Endothelial cell of umbilical vein (primary cell): ENCODE measurements around the gene THSD1. TPM values are rescaled to one million over a fixed set of nuclear protein-coding genes. Genes with fewer than 3 reads are reported as not detected.

Experiments used
- BruUV-seq: library from RNA; stranded (reverse); fragments of 400-500 nt; replicated peaks from 2 replicates; lab custom pipeline; 2021; lab: Mats Ljungman, UMichigan
- CTCF ChIA-PET: fragments of 300-600, 350-600 bp; sonication (Branson Sonifier 250); formaldehyde crosslinking; loops from one replicate; lab custom pipeline; 2021; ENCODE audit warnings: antibody characterized with exemption, inconsistent platforms; lab: Charles Lee
- POLR2A ChIA-PET: fragments of 300-600, 350-600 bp; sonication (Branson Sonifier 250); formaldehyde crosslinking; loops from one replicate; lab custom pipeline; 2021; ENCODE audit warnings: antibody characterized with exemption, inconsistent platforms; lab: Charles Lee
- DNase-seq: peaks from one replicate; pipeline ENCODE4 v3.0.0-alpha.2; 2011; ENCODE audit warnings: low read depth, low spot score
- FAIRE-seq: peaks from 2 replicates; lab custom pipeline; 2011; peaks lifted over from hg19 to GRCh38; lab: Jason Lieb, UNC
- H2AFZ ChIP-seq: 2 replicates; pipeline ENCODE4 v1.6.0; 2012; ENCODE audit warnings: low read depth, low read length, control low read depth, inconsistent platforms
- H3K27ac ChIP-seq: 2 replicates; pipeline ENCODE4 v1.5.1; 2011; ENCODE audit warnings: low read depth, mild to moderate bottlenecking, control low read depth, low read length, moderate library complexity; ENCODE audit not compliant: insufficient read depth
- H3K27me3 ChIP-seq, 2 experiments: 2 replicates each; pipeline versions ENCODE4 v1.6.0 to v1.6.1; 2011; ENCODE audit warnings: low read length in 2 of 2, mixed read lengths in 1 of 2; ENCODE audit not compliant: control insufficient read depth in 2 of 2, insufficient read depth in 2 of 2
- H3K36me3 ChIP-seq, 2 experiments: 2 replicates in 1 of 2; 3 replicates in 1 of 2; pipeline ENCODE4 v1.5.1; 2011; ENCODE audit warnings: low read length in 2 of 2, mild to moderate bottlenecking in 1 of 2, moderate library complexity in 1 of 2; ENCODE audit not compliant: control insufficient read depth in 2 of 2, insufficient read depth in 2 of 2; ENCODE audit errors: extremely low read depth in 1 of 2
- H3K4me1 ChIP-seq: 3 replicates; pipeline ENCODE4 v1.5.1; 2011; ENCODE audit warnings: mild to moderate bottlenecking, low read length; ENCODE audit not compliant: control insufficient read depth, insufficient read depth; ENCODE audit errors: extremely low read depth
- H3K4me2 ChIP-seq: 2 replicates; pipeline ENCODE4 v1.6.1; 2011; ENCODE audit warnings: low read length, control low read depth, mixed read lengths; ENCODE audit not compliant: insufficient read depth
- H3K4me3 ChIP-seq, 3 experiments: fragments of 200-600 bp in 1 of 3; sonication (generic), shearing (Covaris generic) in 1 of 3; replicated peaks in 1 of 3; 2 replicates each; pipeline ENCODE4 v1.5.1; 2011 to 2016; ENCODE audit warnings: control low read depth in 3 of 3, low read length in 3 of 3, mild to moderate bottlenecking in 2 of 3, inconsistent platforms in 1 of 3, low read depth in 1 of 3, moderate library complexity in 1 of 3; ENCODE audit not compliant: insufficient read depth in 1 of 3
- H3K79me2 ChIP-seq: 2 replicates; pipeline ENCODE4 v1.6.0; 2012; ENCODE audit warnings: low read length, inconsistent platforms; ENCODE audit not compliant: control insufficient read depth, insufficient read depth
- H3K9ac ChIP-seq: replicated peaks from 2 replicates; pipeline ENCODE3; 2011; ENCODE audit warnings: low read length, control low read depth; ENCODE audit not compliant: insufficient read depth; ENCODE audit errors: extremely low read depth
- H3K9me1 ChIP-seq: replicated peaks from 3 replicates; pipeline ENCODE4 v1.6.0; 2011; ENCODE audit warnings: mild to moderate bottlenecking, low read length; ENCODE audit not compliant: control insufficient read depth, insufficient read depth; ENCODE audit errors: extremely low read depth
- H3K9me3 ChIP-seq: replicated peaks from 2 replicates; pipeline ENCODE4 v1.5.1; 2012; ENCODE audit warnings: low read length, inconsistent platforms; ENCODE audit not compliant: control insufficient read depth, insufficient read depth
- H4K20me1 ChIP-seq: replicated peaks from 2 replicates; pipeline ENCODE3; 2011; ENCODE audit warnings: mild to moderate bottlenecking, low read length; ENCODE audit not compliant: control insufficient read depth, insufficient read depth; ENCODE audit errors: extremely low read depth
- EZH2 ChIP-seq: IDR thresholded peaks from 2 replicates; pipeline ENCODE4 v1.6.1; 2012; ENCODE audit warnings: borderline replicate concordance, low read depth, mild to moderate bottlenecking, moderate library complexity, low read length, inconsistent platforms; ENCODE audit not compliant: severe bottlenecking
- FOS ChIP-seq: IDR thresholded peaks from 2 replicates; pipeline ENCODE4 v1.6.1; 2011; ENCODE audit warnings: mild to moderate bottlenecking, low read length, moderate library complexity, borderline replicate concordance; ENCODE audit not compliant: insufficient read depth
- GATA2 ChIP-seq: IDR thresholded peaks from 2 replicates; pipeline ENCODE4 v1.7.0; 2011; ENCODE audit warnings: low read depth, mild to moderate bottlenecking, moderate library complexity, mixed read lengths, low read length; ENCODE audit not compliant: insufficient read length, insufficient read depth
- JUN ChIP-seq: IDR thresholded peaks from 2 replicates; pipeline ENCODE4 v1.6.1; 2011; ENCODE audit warnings: borderline replicate concordance, low read depth; ENCODE audit not compliant: insufficient read length, insufficient read depth
- MYC ChIP-seq: IDR thresholded peaks from one replicate; pipeline ENCODE4 v1.6.1; 2011; ENCODE audit warnings: mild to moderate bottlenecking, low read depth, low read length
- POLR2A ChIP-seq: IDR thresholded peaks from 2 replicates; pipeline ENCODE4 v1.6.1; 2012; ENCODE audit warnings: low read depth, mild to moderate bottlenecking, control low read depth, low read length
- POLR2AphosphoS5 ChIP-seq: IDR thresholded peaks from 2 replicates; pipeline ENCODE4 v1.6.1; 2012; ENCODE audit warnings: low read depth, mild to moderate bottlenecking, control low read depth, low read length, moderate library complexity; ENCODE audit not compliant: insufficient read depth
- dilution Hi-C: fragments of 300-500 bp; cut with MboI; formaldehyde crosslinking; loops from one replicate; pipeline ENCODE4 v1.15.0; 2019; ENCODE audit warnings: low sequenced_read_pairs; ENCODE audit not compliant: extremely low pct_ligation_motif_present
- intact Hi-C: fragments of 100-400 bp; cut with micrococcal nuclease; formaldehyde crosslinking; loops from one replicate; pipeline ENCODE4 v1.10.0; 2022
- polyA plus RNA-seq, 4 experiments: library from polyadenylated mRNA; depleted of rRNA in 3 of 4; stranded (reverse) in 3 of 4; unstranded in 1 of 4; fragments of >200 nt; gene quantifications; 2 replicates each; pipeline versions ENCODE4 v1.2.1 to v1.2.3, GENCODE V29; 2011 to 2012; ENCODE audit warnings: missing spikeins in 1 of 4
- total RNA-seq: library from RNA; stranded (reverse); gene quantifications from 2 replicates; pipeline ENCODE4 v1.2.3, GENCODE V29; 2021
- TF ChIP-seq, protein P1 (sequence below): IDR thresholded peaks from 2 replicates; pipeline ENCODE4 v1.6.1; 2011; ENCODE audit not compliant: insufficient read depth, insufficient read length
- TF ChIP-seq, protein P2 (sequence below), 2 donors: IDR thresholded peaks; 1 replicate in 1 of 2; 2 replicates in 1 of 2; pipeline ENCODE4 v1.5.1; 2011; ENCODE audit warnings: low read length in 2 of 2, mild to moderate bottlenecking in 2 of 2, moderate library complexity in 2 of 2, control low read depth in 1 of 2, inconsistent platforms in 1 of 2, low read depth in 1 of 2; ENCODE audit not compliant: insufficient read depth in 1 of 2; ENCODE audit errors: extremely low read depth in 1 of 2

THSD1 gene
- total and polyA plus RNA-seq, 2 donors (not counting 3 experiments of a cell fraction or from before 2014, with no cell fraction given): 25.4 to 27.6 TPM

DNA sequence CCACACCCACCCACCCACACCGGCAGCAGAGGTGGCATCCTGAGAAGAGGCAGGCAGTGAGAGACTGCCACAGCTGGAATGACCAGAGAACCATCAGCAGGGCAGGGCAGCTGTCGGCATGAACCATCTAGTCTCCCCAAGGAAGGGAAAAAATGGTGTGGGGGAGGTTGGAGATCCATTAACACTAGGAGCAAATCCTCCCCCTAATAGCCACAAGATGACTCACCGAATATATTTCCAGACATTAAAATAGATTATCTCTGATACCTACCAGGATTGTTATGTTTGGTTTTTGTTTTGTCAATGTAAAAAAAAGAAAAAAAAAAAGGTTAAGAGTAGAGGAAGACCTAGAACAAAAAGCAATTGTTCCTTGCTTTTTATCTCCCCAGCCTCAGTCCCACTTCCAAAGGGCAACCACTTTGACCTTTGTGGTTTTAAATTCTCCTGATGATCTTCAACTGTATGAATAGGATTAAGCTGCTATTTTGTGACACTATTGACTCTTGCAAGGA lies 34.2 kb downstream of the THSD1 start:
- CTCF ChIA-PET: interaction anchor here (1.0 to 5.0 kb wide), 3 partner anchors 21 to 78 kb away, joined by 3 to 43 read pairs (median 3); partner anchors contain the start of gene VPS36
- dilution Hi-C loops: no loop called here
- peak; percentile 74 for TF ChIP-seq JUN
- TF ChIP-seq POLR2AphosphoS5: no peak
- TF ChIP-seq POLR2A: no peak
- TF ChIP-seq FOS: peak; percentile 57
- peak; percentile 57 for TF ChIP-seq GATA2
- intact Hi-C loops: loop anchor here (2.0 kb wide), 2 partner anchors 15 to 57 kb away; no protein-coding TSS in a partner anchor
- peak; percentile 76 for DNase-seq
- Histone ChIP-seq H4K20me1 (no peaks in the 10 kb centered on the region), H3K9me1 (no peaks in the 10 kb centered on the region), H3K27me3 (no peaks in the 10 kb centered on the region), H3K9me3 (no peaks in the 10 kb centered on the region), H3K4me1 (peaks cover 34% of the 10 kb centered on the region), H3K9ac (no peak overlapping the region), H3K79me2 (no peaks in the 10 kb centered on the region), H3K4me2 (no peak overlapping the region), H3K4me3 (no peak overlapping the region), H3K36me3 (no peaks in the 10 kb centered on the region), H3K27ac (no peak overlapping the region), H2AFZ (no peak overlapping the region)
- FAIRE-seq: no peak
- POLR2A ChIA-PET: no interaction called here
- BruUV-seq: no TSS peak

DNA sequence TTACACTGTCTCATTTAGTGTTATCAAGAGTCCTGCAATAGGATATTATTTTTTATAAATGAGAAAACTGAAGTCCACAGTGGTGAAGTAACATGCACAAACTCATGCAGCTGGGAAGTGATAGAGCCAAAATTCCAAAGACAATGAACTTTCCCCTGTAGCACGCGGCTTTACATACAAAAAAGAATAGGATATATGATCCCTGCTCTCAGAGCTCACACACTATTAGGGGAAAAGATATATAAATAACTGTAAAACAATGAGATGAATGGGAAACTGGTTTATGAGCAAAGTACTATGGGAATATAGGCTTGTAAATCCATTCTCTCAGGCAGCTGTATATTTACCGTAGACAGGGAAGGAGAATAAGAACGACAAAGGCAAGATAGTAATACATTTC lies 39.7 kb downstream of the THSD1 start:
- H3K4me2 ChIP-seq: no peak overlapping the region
- no peak overlapping the region for H3K4me3 ChIP-seq
- H4K20me1 ChIP-seq: no peaks in the 10 kb centered on the region
- BruUV-seq: no TSS peak
- no peak for FAIRE-seq
- DNase-seq: no peak
- H3K36me3 ChIP-seq: no peaks in the 10 kb centered on the region
- no peaks in the 10 kb centered on the region for H3K27me3 ChIP-seq
- H3K79me2 ChIP-seq: no peaks in the 10 kb centered on the region
- H3K9ac ChIP-seq: no peak overlapping the region
- H3K9me3 ChIP-seq: no peaks in the 10 kb centered on the region
- intact Hi-C loops: no loop called here
- dilution Hi-C loops: no loop called here
- no peak overlapping the region for H3K27ac ChIP-seq
- TF ChIP-seq MYC (no peak), GATA2 (no peak), FOS (no peak), JUN (no peak), POLR2AphosphoS5 (no peak), EZH2 (no peak), POLR2A (no peak)
- TF ChIP-seq, protein P1, sequence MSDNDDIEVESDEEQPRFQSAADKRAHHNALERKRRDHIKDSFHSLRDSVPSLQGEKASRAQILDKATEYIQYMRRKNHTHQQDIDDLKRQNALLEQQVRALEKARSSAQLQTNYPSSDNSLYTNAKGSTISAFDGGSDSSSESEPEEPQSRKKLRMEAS: no peak
- TF ChIP-seq, protein P2, sequence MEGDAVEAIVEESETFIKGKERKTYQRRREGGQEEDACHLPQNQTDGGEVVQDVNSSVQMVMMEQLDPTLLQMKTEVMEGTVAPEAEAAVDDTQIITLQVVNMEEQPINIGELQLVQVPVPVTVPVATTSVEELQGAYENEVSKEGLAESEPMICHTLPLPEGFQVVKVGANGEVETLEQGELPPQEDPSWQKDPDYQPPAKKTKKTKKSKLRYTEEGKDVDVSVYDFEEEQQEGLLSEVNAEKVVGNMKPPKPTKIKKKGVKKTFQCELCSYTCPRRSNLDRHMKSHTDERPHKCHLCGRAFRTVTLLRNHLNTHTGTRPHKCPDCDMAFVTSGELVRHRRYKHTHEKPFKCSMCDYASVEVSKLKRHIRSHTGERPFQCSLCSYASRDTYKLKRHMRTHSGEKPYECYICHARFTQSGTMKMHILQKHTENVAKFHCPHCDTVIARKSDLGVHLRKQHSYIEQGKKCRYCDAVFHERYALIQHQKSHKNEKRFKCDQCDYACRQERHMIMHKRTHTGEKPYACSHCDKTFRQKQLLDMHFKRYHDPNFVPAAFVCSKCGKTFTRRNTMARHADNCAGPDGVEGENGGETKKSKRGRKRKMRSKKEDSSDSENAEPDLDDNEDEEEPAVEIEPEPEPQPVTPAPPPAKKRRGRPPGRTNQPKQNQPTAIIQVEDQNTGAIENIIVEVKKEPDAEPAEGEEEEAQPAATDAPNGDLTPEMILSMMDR (IDR thresholded peaks at IDR 0.05; ENCODE audit: extremely low read depth in 1 of 2, insufficient read depth in 1 of 2, low read depth in 1 of 2, low read length in 2 of 2): no peak
- no peak overlapping the region for H2AFZ ChIP-seq
- peaks cover 2% of the 10 kb centered on the region for H3K4me1 ChIP-seq
- CTCF ChIA-PET: interaction anchor here (2.1 kb wide), 1 partner anchor 85 kb away, joined by 7 read pairs; no protein-coding TSS in a partner anchor
- H3K9me1 ChIP-seq: no peaks in the 10 kb centered on the region
- POLR2A ChIA-PET: no interaction called here
